Measurements from ENCODE around the gene TMC7. TPM values are rescaled to one million over a fixed set of nuclear protein-coding genes. Genes with fewer than 3 reads are reported as not detected.

Gene TMC7
- total RNA-seq, 2 experiments from 2014 or later, result not detected

DNA sequence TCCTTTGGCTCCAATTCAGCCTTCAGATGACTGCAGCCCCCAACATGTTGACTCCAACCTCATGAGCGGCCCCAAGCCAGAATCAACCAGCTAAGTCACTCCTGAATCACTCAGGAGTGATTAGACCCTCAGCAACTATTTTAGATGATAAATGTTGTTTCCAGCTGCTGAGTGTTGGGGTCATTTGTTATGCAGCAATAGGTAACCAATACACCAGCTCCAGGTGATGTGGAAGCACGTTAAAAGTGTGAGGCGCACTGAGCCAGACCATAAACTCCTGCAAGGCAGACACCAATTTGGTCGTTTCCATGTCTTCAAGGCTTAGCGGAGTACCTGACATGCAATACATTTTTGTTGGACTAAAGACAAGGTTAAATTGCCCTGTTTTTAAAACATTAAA is 101.1 kb downstream of the TMC7 start:
- no peak overlapping the region for H3K27ac Mint-ChIP-seq
- peaks cover 15% of the 10 kb centered on the region for H3K36me3 Mint-ChIP-seq (ENCODE audit: low read depth)
- no peaks in the 10 kb centered on the region for H3K4me1 Mint-ChIP-seq (ENCODE audit: low read depth)
- no peak for DNase-seq
- CTCF ChIA-PET, result interaction anchor here (0.6 to 2.6 kb wide), 6 partner anchors 8 to 290 kb away, joined by 3 to 14 read pairs (median 5); no protein-coding TSS in a partner anchor
- H3K27me3 Mint-ChIP-seq (ENCODE audit: low read depth), result peaks cover 8% of the 10 kb centered on the region
- intact Hi-C loops (cut with micrococcal nuclease), result loop anchor here (5.0 kb wide), 1 partner anchor 802 kb away; no protein-coding TSS in a partner anchor
- no peak overlapping the region for H3K4me3 Mint-ChIP-seq
- no peaks in the 10 kb centered on the region for H3K9me3 Mint-ChIP-seq

DNA sequence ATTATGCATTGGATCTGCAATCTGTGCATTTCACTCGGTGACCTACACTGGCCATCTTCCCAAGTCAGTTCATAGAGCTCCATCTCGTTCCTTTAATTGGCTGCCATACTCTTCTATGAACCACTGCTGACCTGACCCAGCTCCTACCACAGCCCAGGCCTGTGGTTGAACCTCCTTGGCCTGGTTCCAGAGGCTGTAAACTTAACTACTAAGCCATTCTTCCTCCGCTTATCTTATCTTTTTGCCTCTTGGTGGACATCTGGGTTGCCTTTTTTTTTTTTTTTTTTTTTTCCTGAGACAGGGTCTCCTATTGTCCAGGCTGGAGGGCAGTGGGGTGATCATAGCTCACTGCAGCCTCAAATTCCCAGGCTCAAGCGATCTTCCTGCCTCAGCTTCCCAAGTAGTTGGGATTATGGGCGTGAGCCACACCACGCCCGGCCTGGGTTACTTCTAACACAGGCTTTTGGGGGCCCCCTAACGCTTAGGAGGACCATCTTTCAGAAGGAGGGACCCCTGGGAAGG is 102.0 kb downstream of the TMC7 start:
- intact Hi-C loops (cut with micrococcal nuclease), result loop anchor here (1.0 to 5.0 kb wide), 4 partner anchors 95 to 802 kb away; no protein-coding TSS in a partner anchor
- H3K27me3 Mint-ChIP-seq (ENCODE audit: low read depth), result peaks cover 8% of the 10 kb centered on the region
- no peaks in the 10 kb centered on the region for H3K4me1 Mint-ChIP-seq (ENCODE audit: low read depth)
- no peaks in the 10 kb centered on the region for H3K9me3 Mint-ChIP-seq
- CTCF ChIA-PET, result interaction anchor here (0.7 to 2.6 kb wide), 27 partner anchors 8 to 927 kb away, joined by 3 to 14 read pairs (median 3); partner anchors contain the start of genes CCP110 and COQ7
- H3K36me3 Mint-ChIP-seq (ENCODE audit: low read depth), result peaks cover 13% of the 10 kb centered on the region
- H3K27ac Mint-ChIP-seq, result no peak overlapping the region
- DNase-seq, result no peak
- no peak overlapping the region for H3K4me3 Mint-ChIP-seq

DNA sequence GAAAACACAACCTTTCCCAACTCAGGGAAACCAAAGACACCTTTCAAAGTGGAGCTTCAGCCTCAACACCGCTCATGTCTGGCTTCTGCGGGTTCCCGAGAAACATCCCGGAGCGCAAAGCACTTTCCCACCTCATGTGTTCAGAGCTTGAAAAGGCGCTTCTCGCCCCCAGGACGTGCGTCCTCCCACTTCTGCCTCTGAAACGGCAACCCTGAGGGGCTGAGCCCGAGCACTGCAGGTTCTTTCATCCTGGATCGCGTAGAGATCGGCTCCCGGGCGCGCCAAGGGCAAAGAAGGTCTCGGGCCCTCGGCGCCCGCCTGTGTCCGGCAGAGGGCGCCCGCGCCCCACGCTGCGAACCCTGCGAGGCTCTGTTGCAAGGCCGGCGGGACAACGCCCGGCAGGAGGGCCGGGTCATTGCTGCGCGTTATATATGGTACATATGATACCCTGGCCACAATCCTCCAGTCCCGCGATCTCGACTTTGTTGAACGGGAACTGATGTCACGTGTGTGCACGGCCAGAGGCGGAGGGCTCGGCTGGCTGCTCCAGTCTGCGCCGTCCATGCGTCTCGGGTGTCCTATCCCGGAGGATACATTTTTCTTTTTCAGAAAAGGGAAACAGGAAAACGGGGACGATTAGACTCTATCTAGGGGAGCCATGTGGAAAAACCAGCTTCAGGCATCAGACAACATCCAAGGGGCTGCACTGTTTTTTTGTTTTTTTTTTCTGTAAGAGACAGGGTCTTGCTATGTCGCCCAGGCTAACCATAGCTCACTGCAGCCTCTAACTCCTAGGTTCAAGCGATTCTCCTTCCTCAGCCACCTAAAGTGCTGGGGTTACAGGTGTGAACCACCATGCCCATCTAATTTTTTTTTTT is 102.8 kb downstream of the TMC7 start:
- CTCF ChIA-PET, result interaction anchor here (0.7 to 2.6 kb wide), 30 partner anchors 8 to 926 kb away, joined by 3 to 14 read pairs (median 3); partner anchors contain the start of genes CCP110 and COQ7
- Mint-ChIP-seq H3K27me3 (ENCODE audit: low read depth) (peaks cover 8% of the 10 kb centered on the region), H3K27ac (no peak overlapping the region), H3K4me3 (peak overlapping the region; percentile 56), H3K9me3 (peaks cover 2% of the 10 kb centered on the region), H3K4me1 (ENCODE audit: low read depth) (no peaks in the 10 kb centered on the region), H3K36me3 (ENCODE audit: low read depth) (peaks cover 6% of the 10 kb centered on the region)
- peak; percentile 78 for DNase-seq
- intact Hi-C loops (cut with micrococcal nuclease), result loop anchor here (1.0 to 5.0 kb wide), 4 partner anchors 94 to 801 kb away; no protein-coding TSS in a partner anchor

DNA sequence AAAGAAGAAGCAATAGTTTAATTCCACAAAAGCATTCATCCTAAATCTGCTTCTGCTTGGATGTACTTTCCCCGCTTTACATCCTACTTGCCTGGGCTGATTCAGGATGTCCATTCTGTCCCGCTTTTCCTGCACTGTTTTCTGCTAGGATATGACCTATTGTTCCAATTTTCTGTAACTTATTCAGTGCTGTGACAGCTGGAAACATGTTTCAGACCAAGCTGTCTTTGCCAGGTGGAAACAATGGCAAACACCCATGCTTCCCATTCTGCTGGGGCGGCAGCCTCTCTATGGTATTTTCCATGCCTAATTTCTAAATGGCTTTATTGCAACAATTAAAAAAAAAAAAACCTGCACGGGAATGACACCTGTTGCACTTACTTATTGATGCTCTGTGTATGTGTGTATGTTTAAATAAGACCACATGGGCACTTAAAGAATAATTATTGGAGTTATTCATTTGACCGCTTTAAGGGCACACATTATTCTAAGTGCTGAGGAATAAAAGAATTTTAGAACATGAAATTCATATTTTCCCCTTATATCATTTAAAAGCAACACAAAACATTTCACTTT is 104.7 kb downstream of the TMC7 start:
- Mint-ChIP-seq H3K27me3 (ENCODE audit: low read depth) (peaks cover 8% of the 10 kb centered on the region), H3K9me3 (peaks cover 5% of the 10 kb centered on the region), H3K4me1 (ENCODE audit: low read depth) (no peaks in the 10 kb centered on the region), H3K36me3 (ENCODE audit: low read depth) (no peaks in the 10 kb centered on the region), H3K27ac (no peak overlapping the region), H3K4me3 (no peak overlapping the region)
- CTCF ChIA-PET, result no interaction called here
- intact Hi-C loops (cut with micrococcal nuclease), result loop anchor here (5.0 kb wide), 1 partner anchor 799 kb away; no protein-coding TSS in a partner anchor
- DNase-seq, result no peak

DNA sequence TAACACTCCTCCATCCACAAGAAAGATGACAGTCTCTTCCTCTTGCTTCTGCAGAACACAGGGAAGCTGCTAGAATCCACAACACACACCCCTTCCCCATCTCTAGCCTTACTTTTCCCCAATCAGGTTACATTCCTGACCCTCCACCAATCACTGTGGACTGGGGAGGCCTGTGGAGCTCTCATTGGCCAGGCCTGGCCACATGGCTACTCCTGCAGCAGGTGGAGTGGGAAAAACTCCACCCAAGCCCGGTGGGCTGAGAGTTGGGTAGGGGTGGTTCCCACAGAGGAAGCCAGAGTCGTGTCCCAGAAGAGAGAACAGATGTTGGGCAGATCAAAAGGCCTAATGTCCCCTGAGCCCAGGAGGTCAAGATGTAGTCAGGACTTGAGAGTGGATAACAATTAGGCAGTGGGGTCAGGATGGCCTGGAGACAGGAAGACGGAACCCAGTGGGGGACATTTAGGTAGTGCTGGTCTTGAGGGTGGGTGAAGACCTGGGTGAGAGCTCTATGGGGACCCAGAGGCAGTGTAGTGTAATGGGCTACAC is 105.7 kb downstream of the TMC7 start:
- CTCF ChIA-PET, result no interaction called here
- intact Hi-C loops (cut with micrococcal nuclease), result loop anchor here (5.0 kb wide), 1 partner anchor 798 kb away; no protein-coding TSS in a partner anchor
- Mint-ChIP-seq H3K4me1 (ENCODE audit: low read depth) (no peaks in the 10 kb centered on the region), H3K4me3 (no peak overlapping the region), H3K36me3 (ENCODE audit: low read depth) (no peaks in the 10 kb centered on the region), H3K27me3 (ENCODE audit: low read depth) (peaks cover 8% of the 10 kb centered on the region), H3K9me3 (peaks cover 5% of the 10 kb centered on the region), H3K27ac (no peak overlapping the region)
- DNase-seq, result no peak

DNA sequence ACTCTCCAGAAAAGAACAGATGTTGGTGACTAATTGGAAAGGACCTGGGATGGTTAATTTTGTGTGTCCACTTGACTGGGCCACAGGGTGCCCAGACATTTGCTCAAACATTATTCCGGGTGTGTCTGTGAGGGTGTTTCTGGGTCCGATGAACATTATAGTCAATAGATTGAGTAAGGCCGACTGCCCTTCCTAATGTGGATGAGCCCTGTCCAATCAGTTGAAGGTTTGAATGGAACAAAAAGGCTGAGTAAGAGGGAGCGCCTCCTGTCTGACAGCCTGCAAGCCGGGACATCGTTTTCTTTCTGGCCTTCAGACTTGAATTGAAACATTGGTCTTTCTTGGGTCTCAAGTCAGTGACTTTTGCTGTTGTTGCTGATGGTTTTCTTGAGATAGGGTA is 107.2 kb downstream of the TMC7 start:
- intact Hi-C loops (cut with micrococcal nuclease), result no loop called here
- Mint-ChIP-seq H3K4me1 (ENCODE audit: low read depth) (peaks cover 5% of the 10 kb centered on the region), H3K9me3 (peaks cover 5% of the 10 kb centered on the region), H3K4me3 (no peak overlapping the region), H3K27ac (no peak overlapping the region), H3K27me3 (ENCODE audit: low read depth) (peaks cover 3% of the 10 kb centered on the region), H3K36me3 (ENCODE audit: low read depth) (no peaks in the 10 kb centered on the region)
- CTCF ChIA-PET, result no interaction called here
- no peak for DNase-seq

DNA sequence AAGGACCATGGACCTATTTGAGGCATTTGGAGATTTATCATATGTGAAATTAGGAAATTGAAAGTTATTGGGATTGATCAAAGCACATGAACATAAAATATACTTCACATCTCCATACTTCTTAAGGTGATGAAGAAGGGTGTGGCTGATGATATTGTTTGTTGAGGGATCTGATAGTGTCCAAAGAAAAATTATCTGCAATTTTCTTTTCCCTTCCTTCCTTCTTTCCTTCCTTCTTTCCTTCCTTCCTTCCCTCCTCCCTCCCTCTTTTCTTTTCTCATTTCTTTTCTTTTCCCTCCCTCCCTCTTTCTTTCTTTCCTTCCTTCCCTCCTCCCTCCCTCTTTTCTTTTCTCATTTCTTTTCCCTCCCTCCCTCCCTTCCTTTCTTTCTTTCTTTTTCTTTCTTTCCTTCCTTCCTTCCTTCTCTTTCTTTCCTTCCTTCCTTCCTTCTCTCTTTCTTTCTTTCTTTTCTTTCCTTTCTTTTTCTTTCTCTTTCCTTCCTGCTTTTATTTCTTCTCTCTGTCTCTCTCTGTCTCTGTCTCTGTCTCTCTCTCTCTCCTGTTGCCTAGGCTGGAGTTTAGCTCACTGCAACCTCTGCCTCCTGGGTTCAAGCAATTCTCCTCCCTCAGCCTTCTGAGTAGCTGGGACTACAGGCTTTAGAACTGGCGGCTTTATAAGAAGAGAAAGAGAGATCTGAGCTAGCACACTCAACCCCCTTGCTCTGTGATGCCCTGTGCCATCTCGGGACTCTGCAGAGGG is 109.1 kb downstream of the TMC7 start:
- peaks cover 2% of the 10 kb centered on the region for H3K27me3 Mint-ChIP-seq (ENCODE audit: low read depth)
- H3K4me1 Mint-ChIP-seq (ENCODE audit: low read depth), result peaks cover 5% of the 10 kb centered on the region
- intact Hi-C loops (cut with micrococcal nuclease), result no loop called here
- H3K9me3 Mint-ChIP-seq, result peaks cover 6% of the 10 kb centered on the region
- DNase-seq, result no peak
- CTCF ChIA-PET, result interaction anchor here (0.6 kb wide), 1 partner anchor 10 kb away, joined by 3 read pairs; no protein-coding TSS in a partner anchor
- no peak overlapping the region for H3K4me3 Mint-ChIP-seq
- no peaks in the 10 kb centered on the region for H3K36me3 Mint-ChIP-seq (ENCODE audit: low read depth)
- no peak overlapping the region for H3K27ac Mint-ChIP-seq

DNA sequence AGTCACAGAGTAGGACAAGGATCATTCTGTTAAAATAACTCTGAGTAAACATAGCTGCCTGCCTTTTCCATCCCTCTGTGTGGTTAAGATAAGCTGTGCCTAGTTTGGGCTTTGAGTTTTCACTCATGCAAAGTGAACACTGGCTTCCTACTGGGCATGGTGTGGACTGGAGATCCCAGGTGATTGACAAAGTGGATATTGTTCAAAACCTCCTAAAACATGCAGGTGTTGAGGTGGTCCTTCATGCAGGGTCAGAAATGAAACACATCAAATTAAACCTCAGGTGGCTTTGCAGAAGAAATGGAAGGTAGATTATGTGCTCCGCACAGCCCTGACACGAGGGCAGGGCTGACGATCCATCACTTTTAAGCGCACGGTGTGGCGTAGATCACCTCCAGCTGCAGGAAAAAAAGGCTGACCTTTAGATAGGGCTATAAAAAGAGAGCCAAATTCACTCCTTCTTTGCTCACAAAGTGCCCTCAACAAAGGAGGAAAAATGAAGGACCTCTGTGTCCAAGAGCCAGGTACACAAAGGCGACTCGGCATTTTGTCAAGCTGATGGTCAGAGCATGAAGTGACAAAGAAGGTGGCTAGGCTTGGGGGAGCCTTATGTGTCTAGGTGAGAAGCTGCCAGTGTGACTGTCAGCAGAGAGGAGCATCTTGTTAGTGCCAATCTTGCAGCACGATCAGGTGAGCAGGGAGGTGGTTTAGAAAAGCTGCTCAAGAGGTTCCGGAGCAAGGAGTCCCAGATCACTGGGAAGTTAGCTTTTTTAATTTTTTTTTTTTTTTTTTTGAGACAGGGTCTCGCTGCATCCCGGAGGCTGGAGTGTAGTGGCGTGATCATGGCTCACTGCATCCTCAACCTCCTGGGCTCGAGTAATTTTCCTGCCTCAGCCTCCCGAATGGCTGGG is 110.2 kb downstream of the TMC7 start:
- no peak for DNase-seq
- Mint-ChIP-seq H3K36me3 (ENCODE audit: low read depth) (no peaks in the 10 kb centered on the region), H3K9me3 (peaks cover 10% of the 10 kb centered on the region), H3K4me3 (no peak overlapping the region), H3K27me3 (ENCODE audit: low read depth) (no peaks in the 10 kb centered on the region), H3K27ac (no peak overlapping the region), H3K4me1 (ENCODE audit: low read depth) (peaks cover 5% of the 10 kb centered on the region)
- CTCF ChIA-PET, result interaction anchor here (0.7 kb wide), 1 partner anchor 461 kb away, joined by 3 read pairs; the partner anchor contains the start of gene VPS35L
- intact Hi-C loops (cut with micrococcal nuclease), result no loop called here

DNA sequence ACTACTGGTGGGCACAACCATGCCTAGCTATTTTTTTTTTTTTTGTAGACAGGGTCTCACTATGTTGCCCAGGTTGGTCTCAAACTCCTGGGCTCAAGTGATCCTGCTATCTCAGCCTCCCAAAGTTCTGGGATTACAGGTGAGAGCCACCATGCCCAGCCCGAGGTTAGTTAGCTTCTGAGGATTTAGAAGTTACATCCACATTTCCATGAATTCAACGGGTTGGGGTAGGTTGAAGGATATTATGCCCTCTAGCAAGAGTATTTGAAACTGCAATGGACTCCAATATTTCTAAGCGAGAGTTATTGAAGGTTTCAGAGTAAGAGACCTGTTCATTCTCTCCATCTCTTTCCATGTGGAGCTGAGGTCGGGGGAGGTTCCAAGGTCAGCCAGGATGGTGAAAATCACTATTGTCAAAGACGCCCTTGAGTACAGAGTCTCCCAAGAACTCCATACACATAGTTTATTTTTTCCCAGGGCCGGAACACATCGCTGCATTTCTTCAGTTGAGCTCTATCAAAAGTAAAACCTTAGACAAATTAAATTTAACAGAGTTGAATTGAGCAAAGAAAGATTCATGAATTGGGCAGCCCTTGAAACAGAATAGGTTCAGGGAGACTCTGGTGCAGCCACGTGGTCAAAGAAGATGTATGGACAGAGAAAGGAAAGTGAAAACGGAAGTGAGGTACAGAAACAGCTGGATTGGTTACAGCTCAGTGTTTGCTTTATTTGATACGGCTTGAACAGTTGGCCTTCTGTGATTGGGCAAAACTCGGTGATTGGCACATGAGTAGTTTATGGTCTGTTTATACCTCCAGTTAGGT is 111.0 kb downstream of the TMC7 start:
- H3K36me3 Mint-ChIP-seq (ENCODE audit: low read depth), result no peaks in the 10 kb centered on the region
- CTCF ChIA-PET, result interaction anchor here (0.7 to 1.0 kb wide), 2 partner anchors 9 to 461 kb away, joined by 3 to 6 read pairs; partner anchors contain the start of gene VPS35L
- intact Hi-C loops (cut with micrococcal nuclease), result no loop called here
- H3K4me3 Mint-ChIP-seq, result no peak overlapping the region
- peaks cover 10% of the 10 kb centered on the region for H3K9me3 Mint-ChIP-seq
- H3K27me3 Mint-ChIP-seq (ENCODE audit: low read depth), result no peaks in the 10 kb centered on the region
- DNase-seq, result no peak
- no peak overlapping the region for H3K27ac Mint-ChIP-seq
- H3K4me1 Mint-ChIP-seq (ENCODE audit: low read depth), result peaks cover 5% of the 10 kb centered on the region

DNA sequence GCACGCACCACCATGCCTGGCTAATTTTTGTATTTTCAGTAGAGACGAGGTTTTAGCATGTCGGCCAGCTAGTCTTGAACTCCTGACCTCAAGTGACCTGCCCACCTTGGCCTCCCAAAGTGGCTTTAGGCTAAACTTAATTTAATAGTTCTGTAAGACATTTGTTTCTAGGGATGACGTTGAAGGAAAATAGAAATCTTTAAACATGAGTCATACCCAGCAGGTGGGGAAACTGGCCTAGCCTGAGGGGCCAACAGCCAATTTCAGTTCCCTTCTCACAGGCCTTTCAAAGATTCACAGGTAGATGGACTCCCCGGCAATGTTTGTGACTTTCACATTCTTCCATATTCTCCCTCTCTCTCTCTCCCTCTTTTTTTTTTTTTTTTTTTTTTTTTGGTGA is 111.9 kb downstream of the TMC7 start:
- no peak overlapping the region for H3K27ac Mint-ChIP-seq
- no peaks in the 10 kb centered on the region for H3K27me3 Mint-ChIP-seq (ENCODE audit: low read depth)
- DNase-seq, result no peak
- CTCF ChIA-PET, result no interaction called here
- peaks cover 10% of the 10 kb centered on the region for H3K9me3 Mint-ChIP-seq
- H3K4me3 Mint-ChIP-seq, result no peak overlapping the region
- intact Hi-C loops (cut with micrococcal nuclease), result no loop called here
- H3K36me3 Mint-ChIP-seq (ENCODE audit: low read depth), result no peaks in the 10 kb centered on the region
- peaks cover 5% of the 10 kb centered on the region for H3K4me1 Mint-ChIP-seq (ENCODE audit: low read depth)
